ENCODE results near the gene MAML3.

The MAML3 gene

GRCh38 chr4:139668658-139669201 is 485.3 kb downstream of the MAML3 start:
- H3K4me1 ChIP-seq: peaks cover 0 to 23% (median 12%) of the 10 kb centered on the region in 4 donors
- H3K9me3 ChIP-seq: no peaks in the 10 kb centered on the region
- peaks cover 0 to 8% (median 8%) of the 10 kb centered on the region in 3 donors for H3K36me3 ChIP-seq
- no peaks in the 10 kb centered on the region for H3K27me3 ChIP-seq
- no peak overlapping the region for H3K27ac ChIP-seq
- intact Hi-C loops (cut with DNase I; ENCODE audit: low total_unique reads): no loop called here
- H3K4me3 ChIP-seq: no peak overlapping the region
- TF ChIP-seq CTCF (IDR thresholded peaks at IDR 0.05): no peak
- DNase-seq: no peak

GRCh38 chr4:139668036-139668435 is 485.9 kb downstream of the MAML3 start:
- intact Hi-C loops (cut with DNase I; ENCODE audit: low total_unique reads): no loop called here
- no peak for TF ChIP-seq CTCF (IDR thresholded peaks at IDR 0.05)
- Histone ChIP-seq H3K9me3 (no peaks in the 10 kb centered on the region), H3K4me1 (peaks cover 0 to 23% (median 12%) of the 10 kb centered on the region in 4 donors), H3K27me3 (no peaks in the 10 kb centered on the region), H3K4me3 (no peak overlapping the region), H3K27ac (no peak overlapping the region), H3K36me3 (peaks cover 0 to 8% (median 8%) of the 10 kb centered on the region in 3 donors)
- DNase-seq: no peak

Data from tibial artery (tissue), 4 donors.